Measurements from ENCODE around the gene RBBP5. TPM values are rescaled to one million over a fixed set of nuclear protein-coding genes. Genes with fewer than 3 reads are reported as not detected.

RBBP5 gene
- total and polyA plus RNA-seq, 2 of the 4 experiments (the other 2 are of a cell fraction) = 7.3 to 37.5 TPM

DNA sequence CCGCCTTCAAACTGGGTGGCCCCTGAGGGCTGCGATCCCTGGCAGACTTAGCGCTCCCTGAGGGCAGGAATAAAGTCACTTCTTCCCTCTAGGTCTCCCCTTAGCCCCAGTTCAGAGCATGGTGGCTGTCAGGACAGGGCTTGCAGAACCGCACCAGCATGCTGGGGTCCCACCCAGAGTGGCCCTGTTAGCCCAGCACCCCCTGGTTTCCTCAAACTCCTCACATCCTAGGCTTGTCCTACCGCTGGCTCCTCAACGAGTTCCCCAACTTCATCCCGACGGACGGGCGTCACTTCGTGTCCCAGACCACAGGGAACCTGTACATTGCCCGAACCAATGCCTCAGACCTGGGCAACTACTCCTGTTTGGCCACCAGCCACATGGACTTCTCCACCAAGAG is 62.9 kb downstream of the RBBP5 start:
- Histone ChIP-seq H3K4ac (ENCODE audit: low read depth, low read length) (no peak overlapping the region), H3K79me1 (ENCODE audit: low read depth in 1 of 2, low read length in 2 of 2) (no peaks in the 10 kb centered on the region), H3K4me1 (ENCODE audit: control insufficient read depth, insufficient read depth, low read length) (no peaks in the 10 kb centered on the region), H3K9me1 (ENCODE audit: insufficient read depth, low read length) (no peaks in the 10 kb centered on the region), H4K91ac (ENCODE audit: insufficient read depth, low read depth, low read length) (no peak overlapping the region), H3K27ac (ENCODE audit: insufficient read depth, low read length) (no peak overlapping the region), H3K9ac (ENCODE audit: low read depth, low read length) (no peak overlapping the region), H2AFZ (replicated peaks; ENCODE audit: low read length, poor library complexity) (no peak overlapping the region), H4K20me1 (ENCODE audit: insufficient read depth, low read length) (no peaks in the 10 kb centered on the region), H2AK9ac (replicated peaks; ENCODE audit: low read depth, low read length, poor library complexity) (no peak overlapping the region), H3K18ac (ENCODE audit: low read depth, low read length) (no peak overlapping the region), H3K36me3 (ENCODE audit: control insufficient read depth, insufficient read depth, low read length) (no peaks in the 10 kb centered on the region), H3K56ac (ENCODE audit: extremely low read depth, insufficient read depth, low read length) (no peak overlapping the region), H3K4me2 (ENCODE audit: low read depth, low read length) (no peak overlapping the region), H2AK5ac (ENCODE audit: low read depth, low read length) (no peak overlapping the region), H3K4me3 (ENCODE audit: insufficient read depth, low read depth, low read length) (no peak overlapping the region), H2BK5ac (ENCODE audit: low read depth, low read length, poor library complexity, severe bottlenecking) (no peak overlapping the region), H3K23ac (ENCODE audit: low read depth, low read length) (no peak overlapping the region), H2BK20ac (ENCODE audit: low read depth, low read length) (no peak overlapping the region), H3K14ac (replicated peaks; ENCODE audit: low read depth, low read length) (no peak overlapping the region), H2BK120ac (ENCODE audit: low read depth, low read length) (no peak overlapping the region), H3K27me3 (ENCODE audit: control insufficient read depth, insufficient read depth, low read length) (peaks cover 30% of the 10 kb centered on the region), H4K5ac (ENCODE audit: low read depth, low read length) (no peak overlapping the region), H4K8ac (ENCODE audit: low read depth in 2 of 2, low read length in 2 of 2) (no peak overlapping the region), H3K9me3 (ENCODE audit: control insufficient read depth, insufficient read depth, low read length) (no peaks in the 10 kb centered on the region), H2BK15ac (ENCODE audit: low read depth, low read length) (no peak overlapping the region)
- in situ Hi-C loops (cut with MboI; ENCODE audit: low sequenced_read_pairs) (no loop called here), dilution Hi-C loops (cut with HindIII; ENCODE audit: low sequenced_read_pairs, unreplicated experiment) (no loop called here), intact Hi-C loops (cut with micrococcal nuclease) (no loop called here)
- TF ChIP-seq SMC3 (IDR thresholded peaks at IDR 0.05; ENCODE audit: low read depth, low read length) (no peak), CEBPB (IDR thresholded peaks at IDR 0.05; ENCODE audit: low read depth, low read length) (no peak), RCOR1 (IDR thresholded peaks at IDR 0.05; ENCODE audit: insufficient replicate concordance, low read length) (no peak), MXI1 (IDR thresholded peaks at IDR 0.05; ENCODE audit: borderline replicate concordance, low read depth, low read length) (no peak), RFX5 (IDR thresholded peaks at IDR 0.05; ENCODE audit: low read depth, low read length) (no peak), CHD1 (IDR thresholded peaks at IDR 0.05; ENCODE audit: low read depth, low read length) (no peak), NFE2L2 (IDR thresholded peaks at IDR 0.05; ENCODE audit: low read depth, low read length) (no peak), MAZ (IDR thresholded peaks at IDR 0.05; ENCODE audit: borderline replicate concordance, low read depth, low read length) (no peak), ELK1 (IDR thresholded peaks at IDR 0.05; ENCODE audit: borderline replicate concordance, low read depth, low read length) (no peak)
- TF ChIP-seq, protein P1, sequence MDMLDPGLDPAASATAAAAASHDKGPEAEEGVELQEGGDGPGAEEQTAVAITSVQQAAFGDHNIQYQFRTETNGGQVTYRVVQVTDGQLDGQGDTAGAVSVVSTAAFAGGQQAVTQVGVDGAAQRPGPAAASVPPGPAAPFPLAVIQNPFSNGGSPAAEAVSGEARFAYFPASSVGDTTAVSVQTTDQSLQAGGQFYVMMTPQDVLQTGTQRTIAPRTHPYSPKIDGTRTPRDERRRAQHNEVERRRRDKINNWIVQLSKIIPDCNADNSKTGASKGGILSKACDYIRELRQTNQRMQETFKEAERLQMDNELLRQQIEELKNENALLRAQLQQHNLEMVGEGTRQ (IDR thresholded peaks at IDR 0.05; ENCODE audit: low read depth, low read length) = no peak
- BruUV-seq (replicated peaks) = no TSS peak
- CTCF ChIA-PET = no interaction called here
- DNase-seq (no peak), ATAC-seq (ENCODE audit: low read depth) (no peak)
- POLR2A ChIA-PET (ENCODE audit: unreplicated experiment) = no interaction called here
- 97% methylated on average over 6 of the region's 12 CpGs; no CpG with 5 or more reads in 1 of the 2 experiments for WGBS, 2 experiments (ENCODE audit: extremely low coverage in 2 of 2, insufficient read length in 1 of 2)

All from IMR-90 (cell line).